Breast epithelium (tissue), 3 donors: ENCODE results near the gene CMTM6.
"Not testable (repeated sequence)": the region's sequence is repeated elsewhere in the genome, so short reads cannot be mapped to it uniquely, and the experiment has no call there.

Source experiments
- POLR2A ChIP-seq: fragments of 450-650 bp; IDR thresholded peaks from one replicate; pipeline ENCODE4 v1.6.1; 2016; ENCODE audit warnings: antibody characterized with exemption, mild to moderate bottlenecking, moderate library complexity
- TF ChIP-seq, protein P1 (sequence below), 3 donors: fragments of 450-650 bp; IDR thresholded peaks; one replicate each; pipeline ENCODE4 v1.5.1; 2016 to 2017; ENCODE audit warnings: antibody characterized with exemption in 3 of 3, mild to moderate bottlenecking in 3 of 3, moderate library complexity in 3 of 3

DNA sequence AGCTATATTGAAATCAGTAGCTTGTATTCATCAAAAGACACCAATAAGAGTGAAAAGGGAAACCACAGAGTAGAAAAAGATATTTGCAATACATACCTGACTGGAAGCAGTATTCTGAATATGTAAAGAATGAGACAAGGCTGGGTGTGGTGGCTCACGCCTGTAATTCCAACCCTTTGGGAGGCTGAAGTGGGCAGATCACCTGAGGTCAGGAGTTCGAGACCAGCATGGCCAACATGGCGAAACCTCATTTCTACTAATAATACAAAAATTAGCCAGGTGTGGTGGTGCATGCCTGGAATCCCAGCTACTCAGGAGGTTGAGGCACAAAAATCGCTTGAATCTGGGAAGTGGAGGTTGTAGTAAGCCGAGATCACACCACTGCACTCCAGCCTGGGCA lies 16.3 kb upstream of the CMTM6 start:
- TF ChIP-seq, protein P1, sequence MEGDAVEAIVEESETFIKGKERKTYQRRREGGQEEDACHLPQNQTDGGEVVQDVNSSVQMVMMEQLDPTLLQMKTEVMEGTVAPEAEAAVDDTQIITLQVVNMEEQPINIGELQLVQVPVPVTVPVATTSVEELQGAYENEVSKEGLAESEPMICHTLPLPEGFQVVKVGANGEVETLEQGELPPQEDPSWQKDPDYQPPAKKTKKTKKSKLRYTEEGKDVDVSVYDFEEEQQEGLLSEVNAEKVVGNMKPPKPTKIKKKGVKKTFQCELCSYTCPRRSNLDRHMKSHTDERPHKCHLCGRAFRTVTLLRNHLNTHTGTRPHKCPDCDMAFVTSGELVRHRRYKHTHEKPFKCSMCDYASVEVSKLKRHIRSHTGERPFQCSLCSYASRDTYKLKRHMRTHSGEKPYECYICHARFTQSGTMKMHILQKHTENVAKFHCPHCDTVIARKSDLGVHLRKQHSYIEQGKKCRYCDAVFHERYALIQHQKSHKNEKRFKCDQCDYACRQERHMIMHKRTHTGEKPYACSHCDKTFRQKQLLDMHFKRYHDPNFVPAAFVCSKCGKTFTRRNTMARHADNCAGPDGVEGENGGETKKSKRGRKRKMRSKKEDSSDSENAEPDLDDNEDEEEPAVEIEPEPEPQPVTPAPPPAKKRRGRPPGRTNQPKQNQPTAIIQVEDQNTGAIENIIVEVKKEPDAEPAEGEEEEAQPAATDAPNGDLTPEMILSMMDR (IDR thresholded peaks at IDR 0.05): not testable (repeated sequence)
- not testable (repeated sequence) for TF ChIP-seq POLR2A
